A375 (cell line): Measurements from ENCODE around the gene WNT8A. TPM values are rescaled to one million over a fixed set of nuclear protein-coding genes. Genes with fewer than 3 reads are reported as not detected.

Source experiments
- small RNA-seq: library from RNA; depleted of rRNA; stranded (forward); fragments of <200 nt; gene quantifications from one replicate; pipeline ENCODE3, GENCODE V24; 2014
- total RNA-seq: library from RNA; depleted of rRNA; stranded (reverse); fragments of >200 nt; shearing (Covaris generic); gene quantifications from 2 replicates; pipeline ENCODE4 v1.2.3, GENCODE V29; 2014; rRNA removed

Gene WNT8A, protein sequence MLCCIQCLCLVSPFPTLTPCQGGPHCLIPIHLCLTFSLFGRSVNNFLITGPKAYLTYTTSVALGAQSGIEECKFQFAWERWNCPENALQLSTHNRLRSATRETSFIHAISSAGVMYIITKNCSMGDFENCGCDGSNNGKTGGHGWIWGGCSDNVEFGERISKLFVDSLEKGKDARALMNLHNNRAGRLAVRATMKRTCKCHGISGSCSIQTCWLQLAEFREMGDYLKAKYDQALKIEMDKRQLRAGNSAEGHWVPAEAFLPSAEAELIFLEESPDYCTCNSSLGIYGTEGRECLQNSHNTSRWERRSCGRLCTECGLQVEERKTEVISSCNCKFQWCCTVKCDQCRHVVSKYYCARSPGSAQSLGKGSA
- not detected in 2 replicates for total RNA-seq

DNA sequence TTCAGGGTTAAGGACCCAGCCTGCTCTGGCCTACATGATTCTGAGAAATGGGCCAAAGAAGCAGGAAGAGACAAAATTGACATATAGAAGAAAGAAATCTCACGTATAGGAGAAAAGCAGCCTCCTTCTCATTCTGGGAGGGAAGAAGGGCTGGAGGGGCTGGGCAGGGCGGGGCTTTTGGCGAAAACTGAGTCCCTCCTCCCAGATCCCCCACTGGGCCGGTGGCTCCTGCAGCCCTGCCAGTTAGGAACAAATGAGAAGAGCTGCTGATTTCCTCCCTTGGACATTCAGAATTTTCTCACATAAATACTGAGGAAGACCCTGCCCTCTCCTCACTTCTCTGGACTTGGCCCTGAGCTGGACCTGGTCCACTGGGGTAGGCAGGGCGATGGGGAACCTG, at the start of gene WNT8A:
TSS of gene WNT8A (plus strand) at position 332 of the 400 bp plus-strand sequence. CDS start 95 bp downstream, outside the sequence.

DNA sequence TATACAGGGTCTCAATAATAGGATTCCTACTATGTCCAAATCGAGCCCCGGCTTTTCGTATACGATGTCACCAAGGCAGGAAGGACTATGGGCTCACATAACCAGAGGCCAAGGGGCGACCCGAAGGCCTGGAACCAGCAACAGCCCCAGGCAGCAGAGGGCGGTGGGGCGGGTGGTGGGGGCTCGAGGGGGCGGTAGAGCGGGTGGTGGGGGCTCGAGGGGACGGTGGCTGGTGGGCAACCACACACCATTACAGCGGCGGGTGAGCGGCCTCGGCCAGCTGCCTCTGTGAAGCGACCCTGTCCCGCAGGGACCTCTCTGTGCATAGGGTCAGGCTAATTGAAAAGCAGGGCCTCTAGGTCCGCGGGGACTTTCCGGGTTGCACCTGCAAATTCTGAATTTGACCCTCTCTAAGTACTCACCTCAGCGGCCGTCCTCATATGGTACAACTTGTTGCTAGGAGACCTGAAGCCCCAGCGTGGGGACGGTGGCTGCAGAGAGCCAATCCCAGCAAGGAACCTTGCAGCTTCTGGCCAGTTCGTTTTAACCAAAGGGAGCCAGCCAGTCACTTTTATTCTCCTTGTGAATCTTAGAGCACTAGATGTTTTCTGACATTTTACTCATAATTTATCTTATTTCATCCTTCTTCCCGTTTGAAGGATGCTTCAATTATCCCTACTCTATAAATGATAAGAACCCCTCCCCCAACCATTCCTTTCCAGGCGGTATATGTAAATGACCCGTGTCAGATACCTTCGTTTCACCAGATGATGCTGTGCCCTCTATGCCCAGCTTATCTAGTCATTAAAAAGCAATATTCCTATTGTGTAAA, 55.3 kb downstream of the WNT8A start, which contains the start of gene NME5:
TSS of gene NME5 (minus strand) at position 480 of the 832 bp plus-strand sequence. CDS start 648 bp downstream, outside the sequence.

Small RNA genes within 50 kb of the gene (small RNA-seq; reads per million reads assigned to genes)
- not detected for gene RNU6-1148P
- not detected for gene RNU6-460P
- not detected for gene RNU6-888P

Other genes starting within 250 kb of the WNT8A start
- gene MYOT, start 216.2 kb upstream of the WNT8A start, total RNA-seq, result not detected in 2 replicates
- not detected in 2 replicates for gene PKD2L2, start 194.6 kb upstream of the WNT8A start, total RNA-seq
- 11.3 and 14.4 TPM in 2 replicates for gene FAM13B, start 51.0 kb upstream of the WNT8A start, total RNA-seq
- not detected in 2 replicates for gene NME5, start 55.4 kb downstream of the WNT8A start, total RNA-seq
- gene BRD8, start 94.6 kb downstream of the WNT8A start, total RNA-seq, result 53.7 and 56.9 TPM in 2 replicates
- gene KIF20A, start 95.1 kb downstream of the WNT8A start, total RNA-seq, result 60.6 and 61.7 TPM in 2 replicates
- gene CDC23, start 129.3 kb downstream of the WNT8A start, total RNA-seq, result 23.9 and 28.7 TPM in 2 replicates
- 0.08 TPM in 1 of 2 replicates, not detected in the other for gene GFRA3, start 190.6 kb downstream of the WNT8A start, total RNA-seq
- gene CDC25C, start 247.8 kb downstream of the WNT8A start, total RNA-seq, result 15.4 and 17.2 TPM in 2 replicates